ENCODE data around the gene IMP4. TPM values are rescaled to one million over a fixed set of nuclear protein-coding genes. Genes with fewer than 3 reads are reported as not detected.

The IMP4 gene
- total RNA-seq, 1 experiment from 2014 or later = 121 TPM

DNA sequence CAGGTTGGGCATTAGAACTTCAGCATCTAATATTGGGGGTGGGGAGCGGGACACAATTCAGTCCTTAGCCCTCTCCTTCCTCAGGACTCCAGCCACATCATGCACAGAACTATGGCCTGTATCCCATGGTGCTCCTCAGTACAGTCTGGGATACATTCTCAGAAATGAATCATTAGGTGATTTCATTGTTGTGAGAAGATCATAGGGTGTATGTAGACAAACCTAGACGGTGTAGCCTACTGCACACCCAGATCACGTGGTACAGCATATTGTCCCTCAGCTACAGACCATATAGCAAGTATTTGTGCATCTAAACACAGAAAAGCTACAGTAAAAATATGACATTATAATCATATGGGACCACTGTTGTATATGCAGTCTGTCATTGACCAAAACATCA, 23.2 kb upstream of the IMP4 start:
- BruUV-seq (replicated peaks) = no TSS peak
- H3K9me2 ChIP-seq (ENCODE audit: insufficient read depth) = no peaks in the 10 kb centered on the region
- H2AFZ ChIP-seq (ENCODE audit: low read depth, low read length, poor library complexity, severe bottlenecking) = no peak overlapping the region
- no peak for TF ChIP-seq ATF3 (IDR thresholded peaks at IDR 0.05)
- TF ChIP-seq EZH2 (IDR thresholded peaks at IDR 0.05) = no peak
- TF ChIP-seq MAX (IDR thresholded peaks at IDR 0.05) = no peak
- TF ChIP-seq EZH2phosphoT487 (IDR thresholded peaks at IDR 0.05; ENCODE audit: borderline replicate concordance) = no peak
- no peak for TF ChIP-seq POLR2A (IDR thresholded peaks at IDR 0.05; ENCODE audit: borderline replicate concordance, extremely low read depth, insufficient read depth, insufficient read length)
- TF ChIP-seq TCF7L2 (IDR thresholded peaks at IDR 0.05; ENCODE audit: borderline replicate concordance, extremely low read depth, insufficient read depth, insufficient read length) = no peak
- TF ChIP-seq RAD21 (IDR thresholded peaks at IDR 0.05; ENCODE audit: low read depth) = no peak
- no peak for TF ChIP-seq ZBTB33 (IDR thresholded peaks at IDR 0.05; ENCODE audit: extremely low read depth, insufficient replicate concordance, low read length)
- TF ChIP-seq CTCF (IDR thresholded peaks at IDR 0.05 in 2 of 3, conservative IDR thresholded peaks at IDR 0.05 in 1 of 3; ENCODE audit: borderline replicate concordance in 1 of 3, insufficient read depth in 1 of 3, low read depth in 2 of 3, low read length in 2 of 3) = no peak
- TF ChIP-seq CBX3 (IDR thresholded peaks at IDR 0.05; ENCODE audit: low read depth) = no peak
- TF ChIP-seq POLR2AphosphoS5 (IDR thresholded peaks at IDR 0.05; ENCODE audit: low read depth, low read length) = no peak
- no peak for TF ChIP-seq CEBPB (IDR thresholded peaks at IDR 0.05; ENCODE audit: low read depth)
- no peak for TF ChIP-seq ZFX (IDR thresholded peaks at IDR 0.05)
- TF ChIP-seq EGR1 (IDR thresholded peaks at IDR 0.05; ENCODE audit: low read depth) = no peak
- TF ChIP-seq SP1 (IDR thresholded peaks at IDR 0.05; ENCODE audit: low read depth) = no peak
- TF ChIP-seq SRF (IDR thresholded peaks at IDR 0.05; ENCODE audit: low read depth) = no peak
- no peak for TF ChIP-seq ZNF274 (IDR thresholded peaks at IDR 0.05; ENCODE audit: low read depth, low read length)
- no peak for TF ChIP-seq JUND (IDR thresholded peaks at IDR 0.05)
- no peak for TF ChIP-seq REST (IDR thresholded peaks at IDR 0.05; ENCODE audit: low read depth)
- no peak for TF ChIP-seq ELF1 (IDR thresholded peaks at IDR 0.05; ENCODE audit: borderline replicate concordance, low read depth)
- CTCF ChIA-PET = no interaction called here
- H3K4me1 ChIP-seq (ENCODE audit: control insufficient read depth in 1 of 2, insufficient read depth in 2 of 2, low read length in 2 of 2) = no peaks in the 10 kb centered on the region
- RAD21 ChIA-PET (ENCODE audit: low non-redundant PET in 1 of 2, low total read pairs in 2 of 2, uncharacterized antibody in 2 of 2, unreplicated experiment in 2 of 2) = no interaction called here
- H3K9me3 ChIP-seq (ENCODE audit: control insufficient read depth in 1 of 2, insufficient read depth in 1 of 2, low read depth in 1 of 2, low read length in 2 of 2) = no peaks in the 10 kb centered on the region
- H3K4me3 ChIP-seq (replicated peaks in 1 of 2; ENCODE audit: low read depth in 1 of 2, low read length in 2 of 2) = no peak overlapping the region
- POLR2A ChIA-PET = no interaction called here
- intact Hi-C loops (cut with micrococcal nuclease) = loop anchor here (10.0 kb wide), 1 partner anchor 295 kb away; no protein-coding TSS in a partner anchor
- H3K36me3 ChIP-seq (ENCODE audit: control insufficient read depth in 1 of 2, insufficient read depth in 2 of 2, low read length in 2 of 2) = no peaks in the 10 kb centered on the region
- H4K20me1 ChIP-seq (ENCODE audit: insufficient read depth) = no peaks in the 10 kb centered on the region
- no peaks in the 10 kb centered on the region for H3K27me3 ChIP-seq (ENCODE audit: insufficient read depth, low read length)
- no peaks in the 10 kb centered on the region for H3K79me2 ChIP-seq (ENCODE audit: insufficient read depth, low read length)
- ATAC-seq = no peak
- no peak overlapping the region for H3K9ac ChIP-seq (ENCODE audit: low read length)
- no peak overlapping the region for H3K27ac ChIP-seq (ENCODE audit: low read depth, low read length)
- DNase-seq (ENCODE audit: low read depth, low spot score) = no peak
- H3K4me2 ChIP-seq (ENCODE audit: low read length) = no peak overlapping the region

Measured in HCT116 (cell line).